ENCODE data around the gene ROCK2.

The ROCK2 gene

DNA sequence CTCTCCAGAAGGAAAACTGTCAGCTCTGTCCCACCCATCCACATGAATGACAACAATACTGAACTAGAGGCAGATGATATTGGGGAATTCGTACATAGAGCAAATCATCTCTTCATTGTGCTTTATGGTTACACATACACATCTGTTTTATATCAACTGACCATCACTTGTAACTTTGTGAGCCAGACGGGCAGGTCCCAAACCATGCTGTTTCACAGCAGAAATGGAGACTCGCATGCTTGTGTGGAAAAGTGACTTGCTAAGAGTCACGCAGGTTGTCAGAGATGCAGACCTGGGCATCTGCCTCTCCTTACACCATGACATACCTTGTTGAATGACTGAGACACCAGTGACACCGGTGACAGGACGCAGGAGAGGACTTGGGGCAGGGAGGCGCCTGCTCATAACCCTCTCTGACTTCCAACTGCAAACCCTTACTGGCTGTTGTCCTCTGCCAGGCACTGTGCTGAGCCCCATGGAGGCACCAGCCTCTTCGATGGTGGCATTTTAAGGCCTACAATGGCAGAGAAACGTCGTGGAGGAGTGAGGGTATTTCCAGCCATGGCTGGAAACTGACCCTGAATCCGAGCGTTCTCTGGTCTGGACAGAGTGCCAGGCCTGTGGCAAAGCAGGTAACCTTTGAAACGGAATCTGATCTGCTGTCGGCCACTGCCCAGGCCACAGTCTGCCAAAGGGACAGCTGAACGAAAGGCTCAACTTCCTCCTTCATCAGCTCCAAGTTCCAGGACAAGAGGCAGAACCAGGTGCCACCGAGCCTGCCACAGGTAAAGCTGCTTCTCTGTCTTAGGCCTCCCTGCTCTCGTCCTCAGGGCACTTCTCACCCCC, 26.9 kb upstream of the ROCK2 start:
- no peak overlapping the region for H4K8ac ChIP-seq (ENCODE audit: low read depth, low read length)
- H3K9ac ChIP-seq (ENCODE audit: low read length): no peak overlapping the region
- no peak overlapping the region for H3K18ac ChIP-seq (ENCODE audit: low read length)
- no peak overlapping the region for H2AK5ac ChIP-seq (ENCODE audit: low read length)
- no peaks in the 10 kb centered on the region for H3K36me3 ChIP-seq (ENCODE audit: control insufficient read depth, insufficient read depth, low read length)
- no peak overlapping the region for H3K23ac ChIP-seq (ENCODE audit: low read length)
- no peaks in the 10 kb centered on the region for H3K79me2 ChIP-seq (ENCODE audit: control insufficient read depth, insufficient read depth, low read length)
- no peak overlapping the region for H3K4me2 ChIP-seq (ENCODE audit: low read length)
- no peak overlapping the region for H3K27ac ChIP-seq (ENCODE audit: low read depth, low read length)
- no peaks in the 10 kb centered on the region for H3K79me1 ChIP-seq (ENCODE audit: low read length)
- no peak overlapping the region for H2BK5ac ChIP-seq (ENCODE audit: low read length)
- no peak overlapping the region for H3K4me3 ChIP-seq (ENCODE audit: low read length)
- H3K4ac ChIP-seq (ENCODE audit: low read depth, low read length): no peak overlapping the region
- H3K56ac ChIP-seq (ENCODE audit: low read length): no peak overlapping the region
- no CpG with 5 or more reads among the region's 17 CpGs for WGBS (ENCODE audit: extremely low coverage, insufficient coverage, low lambda C conversion rate)
- no peak for DNase-seq
- H3K27me3 ChIP-seq (ENCODE audit: insufficient read depth, low read length, poor library complexity): no peaks in the 10 kb centered on the region
- H4K5ac ChIP-seq (ENCODE audit: low read length): no peak overlapping the region
- H2BK15ac ChIP-seq (replicated peaks; ENCODE audit: low read depth): no peak overlapping the region
- H2BK120ac ChIP-seq (ENCODE audit: low read depth, low read length): no peak overlapping the region
- peaks cover 2% of the 10 kb centered on the region for H3K4me1 ChIP-seq (ENCODE audit: control insufficient read depth, low read depth, low read length)

DNA sequence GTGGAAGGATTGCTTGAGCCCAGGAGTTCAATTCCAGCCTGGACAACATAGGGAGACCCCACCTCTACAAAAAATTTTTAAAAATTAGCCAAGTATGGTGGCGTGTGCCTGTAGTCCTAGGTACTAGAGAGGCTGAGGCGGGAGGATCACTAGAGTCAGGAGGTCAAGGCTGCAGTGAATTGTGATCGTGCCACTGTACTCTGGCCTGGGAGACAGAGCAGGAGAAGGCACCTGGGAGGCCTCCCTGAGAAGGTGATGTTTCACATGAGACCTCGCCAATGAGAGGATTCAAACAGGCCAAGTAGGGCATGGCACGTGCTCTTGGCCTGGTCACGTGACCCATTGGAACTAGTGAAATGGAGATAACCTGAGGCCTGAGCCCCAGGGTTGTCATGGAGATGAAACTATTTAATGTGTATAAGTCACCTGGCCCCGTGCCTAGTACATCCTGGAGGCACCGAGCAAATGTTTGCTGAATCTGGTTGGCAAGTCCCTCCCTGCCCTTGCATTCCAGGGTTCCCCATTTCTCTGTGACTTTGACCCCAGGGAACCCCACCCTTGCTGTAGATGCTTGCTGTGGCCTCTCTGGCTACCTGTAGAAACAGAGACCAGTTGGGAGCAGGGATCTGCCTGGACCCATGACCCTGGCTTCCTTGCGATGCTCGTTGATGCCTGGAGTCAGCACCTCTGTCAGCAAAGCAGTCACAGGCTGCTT, 26.1 kb upstream of the ROCK2 start:
- H3K79me2 ChIP-seq (ENCODE audit: control insufficient read depth, insufficient read depth, low read length): no peaks in the 10 kb centered on the region
- H3K36me3 ChIP-seq (ENCODE audit: control insufficient read depth, insufficient read depth, low read length): no peaks in the 10 kb centered on the region
- no peak overlapping the region for H3K4ac ChIP-seq (ENCODE audit: low read depth, low read length)
- no peak overlapping the region for H2AK5ac ChIP-seq (ENCODE audit: low read length)
- H3K9ac ChIP-seq (ENCODE audit: low read length): no peak overlapping the region
- H3K79me1 ChIP-seq (ENCODE audit: low read length): no peaks in the 10 kb centered on the region
- H3K4me2 ChIP-seq (ENCODE audit: low read length): no peak overlapping the region
- H2BK5ac ChIP-seq (ENCODE audit: low read length): no peak overlapping the region
- peaks cover 2% of the 10 kb centered on the region for H3K4me1 ChIP-seq (ENCODE audit: control insufficient read depth, low read depth, low read length)
- H3K4me3 ChIP-seq (ENCODE audit: low read length): no peak overlapping the region
- no peaks in the 10 kb centered on the region for H3K27me3 ChIP-seq (ENCODE audit: insufficient read depth, low read length, poor library complexity)
- no peak overlapping the region for H3K56ac ChIP-seq (ENCODE audit: low read length)
- H4K5ac ChIP-seq (ENCODE audit: low read length): no peak overlapping the region
- no peak overlapping the region for H4K8ac ChIP-seq (ENCODE audit: low read depth, low read length)
- no peak overlapping the region for H3K23ac ChIP-seq (ENCODE audit: low read length)
- no peak overlapping the region for H2BK15ac ChIP-seq (replicated peaks; ENCODE audit: low read depth)
- WGBS (ENCODE audit: extremely low coverage, insufficient coverage, low lambda C conversion rate): no CpG with 5 or more reads among the region's 10 CpGs
- H3K18ac ChIP-seq (ENCODE audit: low read length): no peak overlapping the region
- H2BK120ac ChIP-seq (ENCODE audit: low read depth, low read length): no peak overlapping the region
- no peak overlapping the region for H3K27ac ChIP-seq (ENCODE audit: low read depth, low read length)
- no peak for DNase-seq

DNA sequence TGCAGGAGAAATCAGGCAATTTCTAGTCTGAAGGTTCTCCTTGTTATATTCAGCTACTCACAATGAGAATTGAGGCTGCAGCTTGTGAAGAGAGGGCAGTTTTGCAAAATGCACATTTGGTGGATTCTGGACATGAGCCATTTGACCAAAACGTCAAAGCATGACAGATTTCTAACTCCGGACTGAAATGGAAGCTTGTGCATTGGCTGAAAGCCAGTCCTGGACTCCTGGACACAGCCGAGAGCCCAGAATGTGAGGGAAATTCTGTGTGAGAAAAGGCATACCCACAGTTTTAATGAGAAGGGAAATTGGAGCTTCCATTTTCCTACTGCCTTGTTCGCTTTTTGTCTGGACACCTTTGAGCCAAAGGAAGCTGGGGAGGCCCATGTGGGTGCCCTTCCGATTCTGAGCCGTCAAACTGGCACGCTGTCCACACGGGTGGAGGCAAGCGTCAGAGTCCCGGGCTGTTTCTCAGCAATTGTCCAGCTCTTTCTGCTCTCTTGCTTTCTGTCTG, 23.7 kb upstream of the ROCK2 start:
- H4K8ac ChIP-seq (ENCODE audit: low read depth, low read length): no peak overlapping the region
- H3K36me3 ChIP-seq (ENCODE audit: control insufficient read depth, insufficient read depth, low read length): no peaks in the 10 kb centered on the region
- H4K5ac ChIP-seq (ENCODE audit: low read length): no peak overlapping the region
- no peak for DNase-seq
- no peak overlapping the region for H2AK5ac ChIP-seq (ENCODE audit: low read length)
- no peak overlapping the region for H3K23ac ChIP-seq (ENCODE audit: low read length)
- H3K4me2 ChIP-seq (ENCODE audit: low read length): no peak overlapping the region
- H3K18ac ChIP-seq (ENCODE audit: low read length): no peak overlapping the region
- no peak overlapping the region for H3K27ac ChIP-seq (ENCODE audit: low read depth, low read length)
- no peak overlapping the region for H3K4ac ChIP-seq (ENCODE audit: low read depth, low read length)
- H3K4me1 ChIP-seq (ENCODE audit: control insufficient read depth, low read depth, low read length): no peaks in the 10 kb centered on the region
- no peak overlapping the region for H3K56ac ChIP-seq (ENCODE audit: low read length)
- no peak overlapping the region for H3K9ac ChIP-seq (ENCODE audit: low read length)
- no peaks in the 10 kb centered on the region for H3K79me2 ChIP-seq (ENCODE audit: control insufficient read depth, insufficient read depth, low read length)
- no peaks in the 10 kb centered on the region for H3K79me1 ChIP-seq (ENCODE audit: low read length)
- H3K4me3 ChIP-seq (ENCODE audit: low read length): no peak overlapping the region
- H2BK5ac ChIP-seq (ENCODE audit: low read length): no peak overlapping the region
- no peaks in the 10 kb centered on the region for H3K27me3 ChIP-seq (ENCODE audit: insufficient read depth, low read length, poor library complexity)
- H2BK15ac ChIP-seq (replicated peaks; ENCODE audit: low read depth): no peak overlapping the region
- no peak overlapping the region for H2BK120ac ChIP-seq (ENCODE audit: low read depth, low read length)
- no CpG with 5 or more reads among the region's 10 CpGs for WGBS (ENCODE audit: extremely low coverage, insufficient coverage, low lambda C conversion rate)

DNA sequence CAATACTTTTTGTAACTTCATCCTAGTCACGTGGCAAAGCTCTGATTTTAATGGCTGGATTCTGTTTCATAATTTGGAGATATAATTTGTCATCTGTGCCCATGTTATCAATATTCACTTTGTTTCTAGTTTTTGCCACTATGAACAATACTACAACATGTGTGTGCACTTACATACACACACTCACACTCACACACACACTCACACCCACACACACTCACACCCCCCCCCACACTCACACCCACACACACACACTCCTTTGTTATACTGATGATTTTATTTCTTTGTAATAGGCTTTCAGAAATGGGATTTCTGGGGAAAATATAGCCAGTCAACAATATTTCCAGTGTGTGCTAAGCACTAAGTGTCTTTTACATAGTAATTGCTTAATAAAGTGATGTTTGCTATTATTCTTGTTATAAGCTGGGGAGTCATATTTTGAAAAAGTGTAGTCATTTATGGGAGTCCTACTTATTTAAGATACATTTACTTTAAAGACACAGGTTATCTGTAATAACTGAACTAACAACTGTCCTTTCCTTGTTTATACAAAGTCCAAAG, 22.8 kb upstream of the ROCK2 start:
- no peak for DNase-seq
- no peaks in the 10 kb centered on the region for H3K79me1 ChIP-seq (ENCODE audit: low read length)

DNA sequence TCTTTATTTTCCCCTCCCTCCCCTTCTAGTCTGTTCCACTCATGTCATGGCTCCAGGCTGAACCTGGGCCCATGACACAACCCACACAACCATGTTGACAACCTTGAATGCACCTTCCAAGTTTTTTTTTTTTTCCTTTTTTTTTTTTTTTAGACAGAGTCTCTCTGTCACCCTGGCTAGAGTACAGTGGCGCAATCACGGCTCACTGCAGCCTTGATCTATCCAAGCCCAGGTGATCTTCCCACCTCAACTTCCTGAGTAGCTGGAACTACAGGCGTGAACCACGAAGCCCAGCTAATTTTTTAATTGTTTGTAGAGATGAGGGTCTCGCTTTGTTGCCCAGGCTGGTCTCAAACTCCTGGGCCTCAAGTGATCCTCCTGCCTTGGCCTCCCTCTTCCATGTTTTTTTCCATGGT, 21.9 kb upstream of the ROCK2 start:
- Histone ChIP-seq H3K4me1 (ENCODE audit: control insufficient read depth, low read depth, low read length) (no peaks in the 10 kb centered on the region), H3K56ac (ENCODE audit: low read length) (no peak overlapping the region), H2BK15ac (replicated peaks; ENCODE audit: low read depth) (no peak overlapping the region), H3K27ac (ENCODE audit: low read depth, low read length) (no peak overlapping the region), H3K4ac (ENCODE audit: low read depth, low read length) (no peak overlapping the region), H3K79me1 (ENCODE audit: low read length) (no peaks in the 10 kb centered on the region), H3K23ac (ENCODE audit: low read length) (no peak overlapping the region), H2BK5ac (ENCODE audit: low read length) (no peak overlapping the region), H3K4me3 (ENCODE audit: low read length) (no peak overlapping the region), H2AK5ac (ENCODE audit: low read length) (no peak overlapping the region), H3K9ac (ENCODE audit: low read length) (no peak overlapping the region), H3K36me3 (ENCODE audit: control insufficient read depth, insufficient read depth, low read length) (no peaks in the 10 kb centered on the region), H3K4me2 (ENCODE audit: low read length) (no peak overlapping the region), H3K27me3 (ENCODE audit: insufficient read depth, low read length, poor library complexity) (no peaks in the 10 kb centered on the region), H4K5ac (ENCODE audit: low read length) (no peak overlapping the region), H2BK120ac (ENCODE audit: low read depth, low read length) (no peak overlapping the region), H3K79me2 (ENCODE audit: control insufficient read depth, insufficient read depth, low read length) (no peaks in the 10 kb centered on the region), H4K8ac (ENCODE audit: low read depth, low read length) (no peak overlapping the region), H3K18ac (ENCODE audit: low read length) (no peak overlapping the region)
- no CpG with 5 or more reads among the region's 5 CpGs for WGBS (ENCODE audit: extremely low coverage, insufficient coverage, low lambda C conversion rate)
- DNase-seq: no peak

More for the DNA sequence above, 22.8 kb upstream of the ROCK2 start:
- Histone ChIP-seq H2BK15ac (replicated peaks; ENCODE audit: low read depth) (no peak overlapping the region), H4K5ac (ENCODE audit: low read length) (no peak overlapping the region), H3K27me3 (ENCODE audit: insufficient read depth, low read length, poor library complexity) (no peaks in the 10 kb centered on the region), H3K79me2 (ENCODE audit: control insufficient read depth, insufficient read depth, low read length) (no peaks in the 10 kb centered on the region), H2BK120ac (ENCODE audit: low read depth, low read length) (no peak overlapping the region), H2BK5ac (ENCODE audit: low read length) (no peak overlapping the region), H3K18ac (ENCODE audit: low read length) (no peak overlapping the region), H3K56ac (ENCODE audit: low read length) (no peak overlapping the region), H3K4me1 (ENCODE audit: control insufficient read depth, low read depth, low read length) (no peaks in the 10 kb centered on the region), H3K9ac (ENCODE audit: low read length) (no peak overlapping the region), H3K4ac (ENCODE audit: low read depth, low read length) (no peak overlapping the region), H3K27ac (ENCODE audit: low read depth, low read length) (no peak overlapping the region), H3K4me3 (ENCODE audit: low read length) (no peak overlapping the region), H2AK5ac (ENCODE audit: low read length) (no peak overlapping the region), H3K23ac (ENCODE audit: low read length) (no peak overlapping the region), H4K8ac (ENCODE audit: low read depth, low read length) (no peak overlapping the region), H3K36me3 (ENCODE audit: control insufficient read depth, insufficient read depth, low read length) (no peaks in the 10 kb centered on the region), H3K4me2 (ENCODE audit: low read length) (no peak overlapping the region)
- WGBS (ENCODE audit: extremely low coverage, insufficient coverage, low lambda C conversion rate): no CpG with 5 or more reads among the region's 1 CpG

All from mesendoderm (in vitro differentiated cells).